HG03139 (cell line): Measurements from ENCODE around the gene MAML3.

ENCODE experiments used
- ATAC-seq: cut with Tn5 transposase; IDR thresholded peaks from one replicate; pipeline ENCODE4 v1.9.1; 2021; ENCODE audit not compliant: unreplicated experiment

Gene MAML3

GRCh38 chr4:139848028-139848427 is 306.0 kb downstream of the MAML3 start:
- ATAC-seq: no peak

- ATAC-seq: no peak
Measured at GRCh38 chr4:139847602-139848001, 306.4 kb downstream of the MAML3 start.

GRCh38 chr4:139846766-139847165 is 307.2 kb downstream of the MAML3 start:
- ATAC-seq: no peak

GRCh38 chr4:139845453-139846093 is 308.4 kb downstream of the MAML3 start:
- no peak for ATAC-seq

GRCh38 chr4:139844459-139845036 is 309.4 kb downstream of the MAML3 start:
- no peak for ATAC-seq

- ATAC-seq: no peak
Measured at GRCh38 chr4:139844057-139844456, 309.9 kb downstream of the MAML3 start.

GRCh38 chr4:139843641-139844040 is 310.3 kb downstream of the MAML3 start:
- ATAC-seq: no peak

GRCh38 chr4:139841464-139842195 is 312.4 kb downstream of the MAML3 start:
- ATAC-seq: no peak

- ATAC-seq: no peak
Measured at GRCh38 chr4:139840773-139841172, 313.2 kb downstream of the MAML3 start.

- no peak for ATAC-seq
Measured at GRCh38 chr4:139839403-139840031, 314.5 kb downstream of the MAML3 start.

- no peak for ATAC-seq
Measured at GRCh38 chr4:139838811-139839210, 315.2 kb downstream of the MAML3 start.

- ATAC-seq: no peak
Measured at GRCh38 chr4:139834981-139835391, 319.0 kb downstream of the MAML3 start.

GRCh38 chr4:139834226-139834662 is 319.7 kb downstream of the MAML3 start:
- ATAC-seq: no peak

GRCh38 chr4:139833151-139833910 is 320.7 kb downstream of the MAML3 start:
- ATAC-seq: no peak

GRCh38 chr4:139828966-139829664 is 324.9 kb downstream of the MAML3 start:
- no peak for ATAC-seq

GRCh38 chr4:139826426-139826825 is 327.6 kb downstream of the MAML3 start:
- ATAC-seq: no peak

- ATAC-seq: no peak
Measured at GRCh38 chr4:139825523-139826014, 328.4 kb downstream of the MAML3 start.

GRCh38 chr4:139824882-139825522 is 329.0 kb downstream of the MAML3 start:
- no peak for ATAC-seq

- no peak for ATAC-seq
Measured at GRCh38 chr4:139823746-139824145, 330.2 kb downstream of the MAML3 start.

- ATAC-seq: no peak
Measured at GRCh38 chr4:139823345-139823744, 330.6 kb downstream of the MAML3 start.
